Measurements from ENCODE around the gene DKKL1.

DKKL1 gene

DNA sequence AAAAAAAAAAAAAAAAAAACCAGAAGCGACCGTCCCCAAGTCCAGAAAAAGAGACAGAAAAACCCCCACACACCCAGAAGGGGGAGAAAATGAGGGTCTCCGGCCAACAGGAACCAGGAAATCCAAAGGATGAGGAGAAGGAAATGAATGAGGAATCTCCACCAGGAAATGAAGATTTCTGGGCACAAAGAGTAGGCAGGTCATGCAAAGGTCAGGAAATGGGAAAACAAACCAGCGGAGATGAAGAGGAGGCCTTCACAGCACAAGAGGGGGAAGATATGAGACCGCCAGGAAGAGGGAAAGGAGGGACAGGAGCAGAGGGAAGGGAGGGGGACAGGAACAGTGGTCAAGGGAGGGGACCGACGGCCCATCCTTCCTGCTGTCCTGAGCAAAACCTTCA lies 7.3 kb upstream of the DKKL1 start:
- TF ChIP-seq, protein P1, sequence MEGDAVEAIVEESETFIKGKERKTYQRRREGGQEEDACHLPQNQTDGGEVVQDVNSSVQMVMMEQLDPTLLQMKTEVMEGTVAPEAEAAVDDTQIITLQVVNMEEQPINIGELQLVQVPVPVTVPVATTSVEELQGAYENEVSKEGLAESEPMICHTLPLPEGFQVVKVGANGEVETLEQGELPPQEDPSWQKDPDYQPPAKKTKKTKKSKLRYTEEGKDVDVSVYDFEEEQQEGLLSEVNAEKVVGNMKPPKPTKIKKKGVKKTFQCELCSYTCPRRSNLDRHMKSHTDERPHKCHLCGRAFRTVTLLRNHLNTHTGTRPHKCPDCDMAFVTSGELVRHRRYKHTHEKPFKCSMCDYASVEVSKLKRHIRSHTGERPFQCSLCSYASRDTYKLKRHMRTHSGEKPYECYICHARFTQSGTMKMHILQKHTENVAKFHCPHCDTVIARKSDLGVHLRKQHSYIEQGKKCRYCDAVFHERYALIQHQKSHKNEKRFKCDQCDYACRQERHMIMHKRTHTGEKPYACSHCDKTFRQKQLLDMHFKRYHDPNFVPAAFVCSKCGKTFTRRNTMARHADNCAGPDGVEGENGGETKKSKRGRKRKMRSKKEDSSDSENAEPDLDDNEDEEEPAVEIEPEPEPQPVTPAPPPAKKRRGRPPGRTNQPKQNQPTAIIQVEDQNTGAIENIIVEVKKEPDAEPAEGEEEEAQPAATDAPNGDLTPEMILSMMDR (IDR thresholded peaks at IDR 0.05; ENCODE audit: insufficient read depth, low read depth, low read length, missing control alignments) = no peak
- no peak overlapping the region for H3K4me3 ChIP-seq (ENCODE audit: low read length)
- no peak for DNase-seq (ENCODE audit: low read depth)

DNA sequence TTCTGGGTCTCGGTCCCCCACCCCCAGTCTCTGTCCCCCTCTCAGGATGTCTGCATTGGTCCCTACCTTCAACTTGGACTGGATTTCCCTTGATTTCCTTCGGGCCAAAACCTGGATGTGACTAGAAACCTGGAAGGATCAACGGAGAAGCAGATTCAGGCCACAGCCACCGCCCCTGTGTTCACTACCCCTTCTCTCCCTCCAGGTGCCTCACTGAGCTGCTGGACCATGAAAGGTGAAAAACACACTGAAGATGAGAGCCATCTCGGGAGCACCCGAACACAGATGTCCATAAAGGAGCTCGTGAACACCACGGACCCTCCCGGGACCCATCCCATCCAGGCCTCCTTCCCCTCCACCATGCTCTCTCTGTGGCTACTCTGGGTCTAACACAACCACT lies 6.5 kb upstream of the DKKL1 start:
- no peak overlapping the region for H3K4me3 ChIP-seq (ENCODE audit: low read length)
- no peak for DNase-seq (ENCODE audit: low read depth)
- TF ChIP-seq, protein P1 (IDR thresholded peaks at IDR 0.05; ENCODE audit: insufficient read depth, low read depth, low read length, missing control alignments) = no peak

DNA sequence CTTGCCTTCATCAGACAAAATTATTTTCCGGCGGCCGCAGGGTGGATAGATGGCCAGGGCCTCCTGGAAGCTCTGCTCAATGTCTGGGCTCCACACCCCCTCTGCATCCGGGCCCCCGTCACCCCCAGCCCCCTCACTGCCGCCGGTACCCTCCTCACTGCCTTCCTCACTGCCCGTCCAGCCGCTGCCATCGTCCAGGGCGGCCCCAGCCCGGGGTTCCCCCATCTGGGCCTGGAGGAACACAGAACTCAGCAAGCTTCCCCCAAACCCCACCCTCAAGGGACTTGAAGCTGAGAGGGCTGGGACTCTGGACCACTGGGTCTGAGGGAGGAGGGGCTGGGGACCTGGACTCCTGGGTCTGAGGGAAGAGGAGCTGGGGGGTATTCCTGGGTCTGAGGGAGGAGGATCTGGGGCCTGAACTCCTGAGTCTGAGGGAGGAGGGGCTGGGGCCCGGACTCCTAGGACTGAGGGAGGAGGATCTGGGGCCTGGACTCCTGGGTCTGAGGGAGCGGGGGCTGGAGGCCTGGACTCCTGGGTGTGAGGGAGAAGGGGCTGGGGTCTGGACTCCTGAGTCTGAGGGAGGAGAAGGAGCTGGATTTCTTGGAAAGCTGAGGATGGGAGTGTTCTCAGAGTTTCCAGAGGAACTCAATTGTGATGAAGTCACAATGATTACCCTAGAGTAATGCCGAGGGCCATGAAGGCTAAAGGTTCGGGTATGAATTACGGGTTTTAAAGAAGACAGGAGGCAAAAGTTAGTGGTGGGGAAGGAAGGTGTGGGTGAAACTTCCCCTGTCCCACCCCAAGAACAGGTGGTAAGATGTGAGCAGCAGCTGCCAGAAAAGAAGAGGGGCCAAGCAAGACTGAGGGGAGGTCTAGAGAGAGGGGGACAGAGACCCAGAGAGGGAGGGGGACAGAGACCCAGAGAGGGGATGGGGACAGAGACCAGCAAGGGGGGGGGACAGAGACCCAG lies 3.5 kb upstream of the DKKL1 start:
- H3K4me3 ChIP-seq (ENCODE audit: low read length) = no peak overlapping the region
- TF ChIP-seq, protein P1 (IDR thresholded peaks at IDR 0.05; ENCODE audit: insufficient read depth, low read depth, low read length, missing control alignments) = no peak
- DNase-seq (ENCODE audit: low read depth) = no peak

DNA sequence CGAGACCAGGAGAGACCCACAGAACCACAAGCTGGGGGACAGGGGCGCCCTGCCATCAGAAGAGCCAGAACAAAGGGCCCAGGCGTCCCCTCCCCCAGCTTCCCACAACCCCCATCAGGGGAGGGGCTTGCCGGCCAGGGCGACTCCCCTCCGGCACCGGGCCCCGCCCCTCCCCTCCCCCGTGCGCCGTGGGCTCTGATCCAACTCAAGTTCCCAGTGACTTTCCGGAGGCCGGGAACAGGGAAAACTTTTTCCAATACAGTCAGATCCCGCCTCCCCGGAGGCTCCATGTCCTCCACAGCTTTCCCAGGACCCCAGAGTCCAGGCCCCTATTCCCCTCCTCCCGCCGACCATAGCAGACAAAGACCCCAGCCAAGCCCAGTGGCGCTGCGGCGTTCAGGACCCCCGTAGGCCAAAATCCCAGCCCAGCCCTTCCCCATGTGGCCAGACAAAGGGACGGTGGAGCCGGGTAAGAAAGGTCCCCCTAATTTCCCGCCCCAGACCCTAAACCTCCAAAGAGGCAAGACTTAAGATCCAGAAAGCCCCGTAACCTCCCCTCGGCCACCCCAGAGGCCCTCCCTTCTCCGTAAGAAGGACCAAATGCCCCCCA lies 2.1 kb upstream of the DKKL1 start:
- TF ChIP-seq, protein P1 (IDR thresholded peaks at IDR 0.05; ENCODE audit: insufficient read depth, low read depth, low read length, missing control alignments) = no peak
- DNase-seq (ENCODE audit: low read depth) = peak; percentile 62
- peak overlapping the region; percentile 75 for H3K4me3 ChIP-seq (ENCODE audit: low read length)

DNA sequence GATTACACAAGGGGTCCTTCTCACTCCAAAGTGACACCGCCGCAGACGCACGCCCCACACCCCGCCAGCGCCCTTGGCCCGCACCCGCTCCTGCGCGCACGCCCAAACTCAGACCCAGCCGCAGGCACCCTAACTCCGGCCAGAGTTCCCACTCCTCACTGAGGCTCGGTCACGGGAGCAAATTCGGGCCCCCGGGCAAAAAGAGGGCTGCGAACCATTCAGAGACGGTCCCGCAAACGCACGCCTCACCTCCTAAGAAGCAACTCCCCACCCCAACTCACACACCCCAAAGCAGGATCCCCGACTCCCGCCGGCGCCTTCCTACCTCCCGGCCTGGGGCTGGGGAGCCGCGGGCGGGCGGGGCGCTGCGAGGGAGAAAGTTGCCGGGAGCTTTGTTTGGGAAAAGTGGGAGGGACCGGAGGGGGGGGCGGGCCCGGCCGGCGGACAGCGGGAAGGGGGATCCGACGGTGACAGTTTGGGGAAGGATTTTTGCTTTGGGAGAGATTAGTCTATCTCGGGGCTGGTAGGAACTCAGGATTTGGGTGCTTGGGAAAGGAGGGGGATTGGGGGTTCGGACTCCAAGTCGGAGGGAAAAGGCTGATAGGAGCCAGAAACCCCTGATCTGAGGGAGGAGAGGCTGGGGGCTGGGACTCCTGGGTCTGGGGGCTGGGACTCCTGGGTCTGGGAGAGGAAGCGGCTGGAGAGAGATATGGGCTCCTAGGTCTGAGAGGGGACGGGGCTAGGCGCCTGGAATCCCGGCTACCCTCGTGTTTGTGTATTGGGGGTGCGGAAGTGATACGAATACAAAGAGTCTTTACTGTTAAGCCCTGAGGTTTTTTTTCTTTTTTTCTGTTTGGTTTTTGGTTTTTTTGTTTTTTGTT lies 1.4 kb upstream of the DKKL1 start, which contains the start of gene TEAD2:
Gene TEAD2, minus strand, starts transcription at position 369 of the 881 bp plus-strand sequence. CDS start 2,341 bp downstream, outside the sequence.
- H3K4me3 ChIP-seq (ENCODE audit: low read length) = peak within 1 kb of the TSS; percentile 75
- TF ChIP-seq, protein P1 (IDR thresholded peaks at IDR 0.05; ENCODE audit: insufficient read depth, low read depth, low read length, missing control alignments) = no peak
- peak; percentile 54 for DNase-seq (ENCODE audit: low read depth)

DNA sequence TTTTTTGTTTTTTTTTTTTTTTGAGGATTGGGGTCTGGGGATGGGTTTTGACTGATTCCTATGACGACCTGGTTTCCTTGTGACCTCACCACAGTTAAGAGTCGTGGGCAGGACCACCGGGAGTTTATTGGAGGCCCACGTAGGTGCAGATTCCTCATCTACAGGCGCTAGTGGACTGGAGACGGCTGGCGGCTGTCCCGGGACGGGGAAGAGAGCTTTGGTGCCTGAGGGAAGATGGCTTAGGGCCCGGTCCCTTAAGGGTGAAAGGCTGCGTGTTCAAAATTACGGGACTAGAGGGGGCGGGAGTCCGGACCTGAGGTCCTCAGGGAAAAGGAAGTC lies 779 bp upstream of the DKKL1 start:
- TF ChIP-seq, protein P1 (IDR thresholded peaks at IDR 0.05; ENCODE audit: insufficient read depth, low read depth, low read length, missing control alignments) = no peak
- peak overlapping the region; percentile 75 for H3K4me3 ChIP-seq (ENCODE audit: low read length)
- DNase-seq (ENCODE audit: low read depth) = no peak

All from epithelial cell of esophagus (primary cell).